Naive thymus-derived CD8-positive, alpha-beta T cell (primary cell): ENCODE results near the gene INSRR. TPM values are rescaled to one million over a fixed set of nuclear protein-coding genes. Genes with fewer than 3 reads are reported as not detected.

Source experiments
- ATAC-seq, 2 donors: fragments of 150-1000 bp; cut with Tn5 transposase in 1 of 2; sonication (Bioruptor Pico), chemical (Tn5 transposase) in 1 of 2; 1 replicate in 1 of 2; 2 replicates in 1 of 2; pipeline ENCODE4 v1.10.0; 2021; ENCODE audit warnings: mild to moderate bottlenecking in 2 of 2, moderate library complexity in 2 of 2
- POLR2A ChIA-PET: fragments of 350-600 bp; sonication (Branson Sonifier 250); formaldehyde crosslinking; loops from one replicate; lab custom pipeline; 2021; ENCODE audit warnings: antibody characterized with exemption; lab: Charles Lee
- DNase-seq, 10 donors: peaks; one replicate each; pipeline versions ENCODE4 v3.0.0 to v3.0.0-alpha.2; 2020 to 2022
- H3K27ac Mint-ChIP-seq, 10 donors: one replicate each; pipeline ENCODE4 v1.8.0; 2020 to 2022; ENCODE audit warnings: mild to moderate bottlenecking in 10 of 10, mixed read lengths in 10 of 10, moderate library complexity in 4 of 10, inconsistent platforms in 1 of 10
- H3K27me3 Mint-ChIP-seq, 5 donors: one replicate each; pipeline ENCODE4 v1.8.0; 2021 to 2022; ENCODE audit warnings: mixed read lengths in 5 of 5
- H3K36me3 Mint-ChIP-seq, 3 donors: one replicate each; pipeline ENCODE4 v1.8.0; 2020 to 2022; ENCODE audit warnings: mixed read lengths in 3 of 3, mild to moderate bottlenecking in 2 of 3, inconsistent platforms in 1 of 3
- H3K4me1 Mint-ChIP-seq, 4 donors: one replicate each; pipeline ENCODE4 v1.8.0; 2021 to 2022; ENCODE audit warnings: mixed read lengths in 4 of 4
- H3K4me3 Mint-ChIP-seq, 10 donors: one replicate each; pipeline ENCODE4 v1.8.0; 2020 to 2022; ENCODE audit warnings: mild to moderate bottlenecking in 10 of 10, mixed read lengths in 10 of 10, moderate library complexity in 6 of 10, inconsistent platforms in 1 of 10
- H3K9me3 Mint-ChIP-seq, 9 donors: one replicate each; pipeline ENCODE4 v1.8.0; 2020 to 2022; ENCODE audit warnings: mixed read lengths in 9 of 9, mild to moderate bottlenecking in 3 of 9, inconsistent platforms in 1 of 9, moderate library complexity in 1 of 9
- polyA plus RNA-seq, 3 donors: library from polyadenylated mRNA; unstranded; fragments of 300-500 nt; fragmentation: Illumina TruSeq; gene quantifications; one replicate each; pipeline ENCODE4 v1.2.3, GENCODE V29; 2021
- total RNA-seq, 8 experiments: library from RNA in 2 of 8; stranded (reverse) in 2 of 8; gene quantifications; one replicate each; pipeline ENCODE4 v1.2.3 and lab custom pipeline; 2021 to 2026

INSRR gene
- total and polyA plus RNA-seq, 5 experiments from 2014 or later = not detected

GRCh38 chr1:156854634-156855033 is 4.3 kb downstream of the INSRR start:
- POLR2A ChIA-PET = interaction anchor here (1.6 kb wide), 1 partner anchor 8 kb away, joined by 4 read pairs; no protein-coding TSS in a partner anchor
- no peaks in the 10 kb centered on the region for H3K9me3 Mint-ChIP-seq
- H3K27ac Mint-ChIP-seq = no peak overlapping the region
- peaks cover 0 to 22% (median 10%) of the 10 kb centered on the region in 5 donors for H3K27me3 Mint-ChIP-seq
- DNase-seq = no peak
- ATAC-seq = no peak
- H3K4me1 Mint-ChIP-seq = peaks cover 0 to 10% (median 8%) of the 10 kb centered on the region in 4 donors
- H3K4me3 Mint-ChIP-seq = no peak overlapping the region
- H3K36me3 Mint-ChIP-seq = no peaks in the 10 kb centered on the region

GRCh38 chr1:156853761-156854160 is 5.2 kb downstream of the INSRR start:
- Mint-ChIP-seq H3K4me1 (peaks cover 4 to 10% (median 9%) of the 10 kb centered on the region in 4 donors), H3K27me3 (peaks cover 0 to 22% (median 10%) of the 10 kb centered on the region in 5 donors), H3K4me3 (no peak overlapping the region), H3K36me3 (no peaks in the 10 kb centered on the region), H3K9me3 (no peaks in the 10 kb centered on the region), H3K27ac (peak overlapping the region in 3 of 10 donors; percentile 56 to 71 (median 67))
- no peak for ATAC-seq
- DNase-seq = no peak
- POLR2A ChIA-PET = interaction anchor here (1.6 kb wide), 1 partner anchor 30 kb away, joined by 4 read pairs; no protein-coding TSS in a partner anchor

GRCh38 chr1:156852418-156852874 is 6.5 kb downstream of the INSRR start:
- peaks cover 0 to 16% (median 0%) of the 10 kb centered on the region in 5 donors for H3K27me3 Mint-ChIP-seq
- ATAC-seq = no peak
- peaks cover 10 to 18% (median 15%) of the 10 kb centered on the region in 4 donors for H3K4me1 Mint-ChIP-seq
- no peak overlapping the region for H3K4me3 Mint-ChIP-seq
- no peak for DNase-seq
- no peaks in the 10 kb centered on the region for H3K36me3 Mint-ChIP-seq
- H3K9me3 Mint-ChIP-seq = no peaks in the 10 kb centered on the region
- POLR2A ChIA-PET = interaction anchor here (1.6 kb wide), 1 partner anchor 32 kb away, joined by 4 read pairs; no protein-coding TSS in a partner anchor
- no peak overlapping the region for H3K27ac Mint-ChIP-seq

GRCh38 chr1:156851779-156852417 is 7.0 kb downstream of the INSRR start:
- Mint-ChIP-seq H3K36me3 (no peaks in the 10 kb centered on the region), H3K4me1 (peaks cover 10 to 21% (median 17%) of the 10 kb centered on the region in 4 donors), H3K9me3 (no peaks in the 10 kb centered on the region), H3K27ac (no peak overlapping the region), H3K27me3 (peaks cover 0 to 20% (median 0%) of the 10 kb centered on the region in 5 donors), H3K4me3 (no peak overlapping the region)
- DNase-seq = no peak
- ATAC-seq = no peak
- POLR2A ChIA-PET = interaction anchor here (1.6 kb wide), 1 partner anchor 32 kb away, joined by 4 read pairs; no protein-coding TSS in a partner anchor

- DNase-seq = no peak
- peaks cover under 1 to 24% (median 5%) of the 10 kb centered on the region in 5 donors for H3K27me3 Mint-ChIP-seq
- no peaks in the 10 kb centered on the region for H3K9me3 Mint-ChIP-seq
- H3K4me3 Mint-ChIP-seq = peak overlapping the region in 9 of 10 donors; percentile 50 to 78 (median 70)
- no peak for ATAC-seq
- H3K4me1 Mint-ChIP-seq = peaks cover 10 to 34% (median 31%) of the 10 kb centered on the region in 4 donors
- POLR2A ChIA-PET = interaction anchor here (1.0 to 3.4 kb wide), 4 partner anchors 9 to 108 kb away, joined by 3 to 12 read pairs (median 5); partner anchors contain the start of genes MRPL24 and NTRK1
- H3K27ac Mint-ChIP-seq = peak overlapping the region in 8 of 10 donors; percentile 37 to 93 (median 88)
- no peaks in the 10 kb centered on the region for H3K36me3 Mint-ChIP-seq
These were observed 9.8 kb downstream of the INSRR start for GRCh38 chr1:156849151-156849496.

GRCh38 chr1:156848461-156849150 is 10.3 kb downstream of the INSRR start:
- no peaks in the 10 kb centered on the region for H3K9me3 Mint-ChIP-seq

GRCh38 chr1:156847591-156848460 is 11.1 kb downstream of the INSRR start:
- H3K4me1 Mint-ChIP-seq = peaks cover 13 to 37% (median 35%) of the 10 kb centered on the region in 4 donors

More at GRCh38 chr1:156848461-156849150, 10.3 kb downstream of the INSRR start:
- Mint-ChIP-seq H3K27me3 (peaks cover 3 to 29% (median 10%) of the 10 kb centered on the region in 5 donors), H3K27ac (peak overlapping the region in 8 of 10 donors; percentile 59 to 93 (median 88)), H3K36me3 (no peaks in the 10 kb centered on the region), H3K4me3 (peak overlapping the region; percentile 50 to 78 (median 69)), H3K4me1 (peaks cover 13 to 37% (median 35%) of the 10 kb centered on the region in 4 donors)
- POLR2A ChIA-PET = interaction anchor here (1.0 to 3.4 kb wide), 4 partner anchors 9 to 108 kb away, joined by 3 to 12 read pairs (median 5); partner anchors contain the start of genes MRPL24 and NTRK1
- peak; percentile 48 to 89 (median 68) for DNase-seq
- peak; percentile 86 to 89 for ATAC-seq

GRCh38 chr1:156846643-156847042 is 12.3 kb downstream of the INSRR start:
- Mint-ChIP-seq H3K9me3 (no peaks in the 10 kb centered on the region), H3K27me3 (peaks cover 12 to 43% (median 30%) of the 10 kb centered on the region in 5 donors), H3K4me3 (peak overlapping the region in 3 of 10 donors; percentile 16 to 45 (median 40)), H3K36me3 (no peaks in the 10 kb centered on the region), H3K4me1 (peaks cover 13 to 37% (median 35%) of the 10 kb centered on the region in 4 donors), H3K27ac (peak overlapping the region in 1 of 10 donors; percentile 15)
- POLR2A ChIA-PET = interaction anchor here (1.8 kb wide), 1 partner anchor 9 kb away, joined by 4 read pairs; no protein-coding TSS in a partner anchor
- ATAC-seq (no peak), DNase-seq (no peak)

More at GRCh38 chr1:156847591-156848460, 11.1 kb downstream of the INSRR start:
- H3K27ac Mint-ChIP-seq = peak overlapping the region in 7 of 10 donors; percentile 52 to 92 (median 76)
- POLR2A ChIA-PET = interaction anchor here (1.0 to 3.4 kb wide), 5 partner anchors 8 to 107 kb away, joined by 3 to 12 read pairs (median 5); partner anchors contain the start of genes MRPL24 and NTRK1
- no peaks in the 10 kb centered on the region for H3K36me3 Mint-ChIP-seq
- ATAC-seq (no peak), DNase-seq (no peak)
- no peaks in the 10 kb centered on the region for H3K9me3 Mint-ChIP-seq
- H3K27me3 Mint-ChIP-seq = peaks cover 7 to 32% (median 18%) of the 10 kb centered on the region in 5 donors
- H3K4me3 Mint-ChIP-seq = peak overlapping the region; percentile 50 to 78 (median 69)

- Mint-ChIP-seq H3K27me3 (peaks cover 12 to 48% (median 36%) of the 10 kb centered on the region in 5 donors), H3K4me1 (peaks cover 13 to 37% (median 35%) of the 10 kb centered on the region in 4 donors), H3K9me3 (no peaks in the 10 kb centered on the region), H3K27ac (peak overlapping the region in 3 of 10 donors; percentile 8 to 71 (median 15)), H3K4me3 (peak overlapping the region in 5 of 10 donors; percentile 46 to 80 (median 71)), H3K36me3 (no peaks in the 10 kb centered on the region)
- DNase-seq (no peak), ATAC-seq (no peak)
- POLR2A ChIA-PET = interaction anchor here (1.8 kb wide), 1 partner anchor 9 kb away, joined by 4 read pairs; no protein-coding TSS in a partner anchor
These were observed 12.9 kb downstream of the INSRR start for GRCh38 chr1:156845953-156846545.

- Mint-ChIP-seq H3K27me3 (peaks cover 14 to 55% (median 40%) of the 10 kb centered on the region in 5 donors), H3K27ac (peak overlapping the region in 3 of 10 donors; percentile 31 to 87 (median 65))
- POLR2A ChIA-PET = no interaction called here
These were observed 13.6 kb downstream of the INSRR start for GRCh38 chr1:156845055-156845952.

More at GRCh38 chr1:156845055-156845952, 13.6 kb downstream of the INSRR start:
- H3K36me3 Mint-ChIP-seq = no peaks in the 10 kb centered on the region
- H3K4me3 Mint-ChIP-seq = peak overlapping the region; percentile 64 to 83 (median 76)
- ATAC-seq = peak; percentile 55 to 72
- H3K4me1 Mint-ChIP-seq = peaks cover 13 to 37% (median 35%) of the 10 kb centered on the region in 4 donors
- peak in 9 of 10 donors; percentile 25 to 76 (median 50) for DNase-seq
- no peaks in the 10 kb centered on the region for H3K9me3 Mint-ChIP-seq
